Transverse colon (tissue), 4 donors: Measurements from ENCODE around the gene BAIAP3. TPM values are rescaled to one million over a fixed set of nuclear protein-coding genes. Genes with fewer than 3 reads are reported as not detected.

Experiments used
- DNase-seq: peaks from one replicate; pipeline ENCODE4 v3.0.0-alpha.2; 2019
- H3K27ac ChIP-seq, 4 donors: fragments of 200-600 bp; sonication (generic); 2 replicates each; pipeline ENCODE4 v1.5.1; 2016 to 2018; ENCODE audit warnings: inconsistent platforms in 4 of 4
- H3K27me3 ChIP-seq: fragments of 200-600 bp; sonication (generic); 2 replicates; pipeline ENCODE4 v1.5.1; 2017; ENCODE audit warnings: inconsistent platforms
- H3K36me3 ChIP-seq, 4 donors: fragments of 200-600 bp; sonication (generic); 2 replicates each; pipeline ENCODE4 v1.5.1; 2017 to 2019; ENCODE audit warnings: inconsistent platforms in 4 of 4
- H3K4me1 ChIP-seq, 4 donors: fragments of 200-600 bp; sonication (generic); 2 replicates each; pipeline ENCODE4 v1.5.1; 2017 to 2020; ENCODE audit warnings: inconsistent platforms in 4 of 4
- H3K4me3 ChIP-seq, 4 donors: fragments of 200-600 bp; sonication (generic); 1 replicate in 1 of 4; 2 replicates in 3 of 4; pipeline versions ENCODE4 v1.5.1 to v1.6.1; 2017 to 2019; ENCODE audit warnings: inconsistent platforms in 4 of 4
- H3K9me3 ChIP-seq, 2 donors: fragments of 200-600 bp; sonication (generic); 2 replicates each; pipeline ENCODE4 v1.5.1; 2017 to 2019; ENCODE audit warnings: inconsistent platforms in 2 of 2
- CTCF ChIP-seq, 5 experiments: fragments of 200-600 bp in 3 of 5; fragments of 450-650 bp in 2 of 5; sonication (generic) in 3 of 5; IDR thresholded peaks; 1 replicate in 2 of 5; 2 replicates in 3 of 5; pipeline ENCODE4 v1.5.1; 2016 to 2017; ENCODE audit warnings: antibody characterized with exemption in 5 of 5, inconsistent platforms in 3 of 5, mild to moderate bottlenecking in 2 of 5, moderate library complexity in 1 of 5
- EP300 ChIP-seq: sonication (generic); formaldehyde crosslinking; IDR thresholded peaks from one replicate; pipeline ENCODE4 v1.6.1; 2017; ENCODE audit warnings: antibody characterized with exemption, low read depth
- POLR2A ChIP-seq: fragments of 450-650 bp; IDR thresholded peaks from one replicate; pipeline ENCODE4 v1.6.1; 2016; ENCODE audit warnings: antibody characterized with exemption, mild to moderate bottlenecking, moderate library complexity
- POLR2AphosphoS5 ChIP-seq, 3 donors: sonication (generic); formaldehyde crosslinking; IDR thresholded peaks; one replicate each; pipeline ENCODE4 v1.6.1; 2016; ENCODE audit warnings: antibody characterized with exemption in 3 of 3
- WGBS, 2 donors: methylation state at CpG; one replicate each; pipeline ENCODE4 v1.1.5; 2018; ENCODE audit warnings: low coverage in 1 of 2; 5-methylcytosine and 5-hydroxymethylcytosine counted together
- in situ Hi-C, 4 donors: fragments of 200-750 bp; cut with MboI; loops; one replicate each; pipeline versions ENCODE4 v1.15.0 to v1.15.1; 2017; ENCODE audit warnings: low sequenced_read_pairs in 3 of 4, low pct_ligation_motif_present in 1 of 4, low pct_unique_long_range_greater_than_20kb in 1 of 4
- intact Hi-C: fragments of 100-400 bp; cut with DNase I; formaldehyde crosslinking; loops from one replicate; pipeline ENCODE4 v1.15.1; 2023; ENCODE audit warnings: low total_unique reads
- total RNA-seq, 4 donors: library from RNA; depleted of rRNA; stranded (reverse); fragments of >200 nt; gene quantifications; one replicate each; pipeline ENCODE4 v1.1.0, GENCODE V29; 2016

The BAIAP3 gene
- total RNA-seq, 4 donors from 2014 or later: 7.3 to 190 (median 11.4) TPM

GRCh38 chr16:1344499-1344898, 11.1 kb downstream of the BAIAP3 start:
- Histone ChIP-seq H3K36me3 (no peaks in the 10 kb centered on the region), H3K4me3 (no peak overlapping the region), H3K27ac (no peak overlapping the region), H3K9me3 (no peaks in the 10 kb centered on the region), H3K4me1 (peaks cover 6 to 17% (median 12%) of the 10 kb centered on the region in 4 donors), H3K27me3 (no peaks in the 10 kb centered on the region)
- TF ChIP-seq POLR2A: no peak
- no peak for TF ChIP-seq POLR2AphosphoS5 (IDR thresholded peaks at IDR 0.05)
- TF ChIP-seq CTCF (IDR thresholded peaks at IDR 0.05): no peak
- TF ChIP-seq EP300: no peak
- DNase-seq: no peak
- 81% methylated on average over 8 of the region's 14 CpGs; no CpG with 5 or more reads in 1 of the 2 donors for WGBS, 2 donors
- intact Hi-C loops (no loop called here), in situ Hi-C loops (no loop called here)

GRCh38 chr16:1345087-1345486, 11.6 kb downstream of the BAIAP3 start:
- H3K4me1 ChIP-seq: peaks cover 6 to 17% (median 13%) of the 10 kb centered on the region in 4 donors
- H3K4me3 ChIP-seq: no peak overlapping the region
- in situ Hi-C loops (no loop called here), intact Hi-C loops (no loop called here)
- WGBS, 2 donors: 67% methylated on average over 7 of the region's 11 CpGs; no CpG with 5 or more reads in 1 of the 2 donors
- H3K27ac ChIP-seq: no peak overlapping the region
- no peak for TF ChIP-seq EP300
- no peak for TF ChIP-seq CTCF (IDR thresholded peaks at IDR 0.05)
- no peak for TF ChIP-seq POLR2A
- no peak for TF ChIP-seq POLR2AphosphoS5 (IDR thresholded peaks at IDR 0.05)
- no peak for DNase-seq
- H3K9me3 ChIP-seq: no peaks in the 10 kb centered on the region
- no peaks in the 10 kb centered on the region for H3K36me3 ChIP-seq
- H3K27me3 ChIP-seq: no peaks in the 10 kb centered on the region

GRCh38 chr16:1345651-1346421, 12.4 kb downstream of the BAIAP3 start:
- Histone ChIP-seq H3K4me3 (no peak overlapping the region), H3K27me3 (no peaks in the 10 kb centered on the region), H3K9me3 (no peaks in the 10 kb centered on the region), H3K27ac (no peak overlapping the region), H3K4me1 (peaks cover 10 to 23% (median 20%) of the 10 kb centered on the region in 4 donors), H3K36me3 (no peaks in the 10 kb centered on the region)
- in situ Hi-C loops: no loop called here
- no peak for DNase-seq
- intact Hi-C loops: no loop called here
- no peak for TF ChIP-seq POLR2A
- no peak for TF ChIP-seq CTCF (IDR thresholded peaks at IDR 0.05)
- TF ChIP-seq EP300: no peak
- no peak for TF ChIP-seq POLR2AphosphoS5 (IDR thresholded peaks at IDR 0.05)
- 71% methylated on average over 27 of the region's 31 CpGs; no CpG with 5 or more reads in 1 of the 2 donors for WGBS, 2 donors

GRCh38 chr16:1346422-1347285, 13.2 kb downstream of the BAIAP3 start:
- Histone ChIP-seq H3K27ac (no peak overlapping the region), H3K9me3 (no peaks in the 10 kb centered on the region), H3K27me3 (no peaks in the 10 kb centered on the region), H3K4me1 (peaks cover 13 to 28% (median 25%) of the 10 kb centered on the region in 4 donors), H3K36me3 (no peaks in the 10 kb centered on the region), H3K4me3 (no peak overlapping the region)
- WGBS, 2 donors: 57% methylated on average over 28 of the region's 34 CpGs; no CpG with 5 or more reads in 1 of the 2 donors
- TF ChIP-seq EP300: no peak
- TF ChIP-seq CTCF (IDR thresholded peaks at IDR 0.05): peak in 1 of 5 experiments; percentile 14
- TF ChIP-seq POLR2A: no peak
- no peak for TF ChIP-seq POLR2AphosphoS5 (IDR thresholded peaks at IDR 0.05)
- DNase-seq: no peak
- in situ Hi-C loops (no loop called here), intact Hi-C loops (no loop called here)
